NOMO-1 (cell line): Measurements from ENCODE around the gene SHISA9.

Experiments
- DNase-seq, 2 experiments: peaks; one replicate each; lab custom pipeline; 2025; ENCODE audit not compliant: unreplicated experiment in 2 of 2; lab: John Stamatoyannopoulos, UW

The SHISA9 gene

DNA sequence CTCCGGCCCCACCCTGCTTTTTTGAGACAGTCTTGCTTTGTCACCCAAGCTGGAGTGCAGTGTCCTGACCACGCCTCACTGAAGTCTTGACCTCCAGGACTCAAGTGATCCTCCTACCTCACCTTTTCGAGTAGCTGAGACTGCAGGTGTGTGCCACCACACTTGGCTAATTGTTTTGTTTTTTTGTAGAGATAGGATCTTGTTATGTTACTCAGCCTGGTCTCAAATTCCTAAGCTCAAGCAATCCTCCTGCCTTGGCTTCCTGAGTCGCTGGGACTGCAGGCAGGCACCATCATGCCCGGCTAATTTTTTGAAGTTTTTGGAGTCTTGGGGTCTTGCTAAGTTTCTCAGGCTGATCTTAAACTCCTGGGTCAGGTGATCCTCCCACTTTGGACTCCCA, 206.7 kb downstream of the SHISA9 start:
- DNase-seq, result no peak

DNA sequence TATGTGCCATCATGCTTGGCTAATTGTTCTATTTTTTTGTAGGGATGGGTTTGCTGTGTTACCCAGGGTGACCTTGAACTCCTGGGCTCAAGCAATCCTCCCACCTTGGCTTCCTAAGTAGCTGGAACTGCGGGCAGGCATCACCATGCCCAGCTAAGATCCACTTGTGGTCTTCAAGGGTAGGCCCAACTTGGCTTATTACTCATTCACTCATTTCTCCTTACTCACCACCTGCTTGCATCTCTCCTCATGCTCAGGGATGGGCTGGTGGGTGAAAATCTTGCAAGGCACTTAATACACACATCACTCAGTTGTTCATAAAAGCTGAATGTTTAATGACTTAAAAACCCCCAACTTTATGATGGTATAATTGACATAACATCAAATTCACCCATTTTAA, 207.8 kb downstream of the SHISA9 start:
- DNase-seq, result no peak

DNA sequence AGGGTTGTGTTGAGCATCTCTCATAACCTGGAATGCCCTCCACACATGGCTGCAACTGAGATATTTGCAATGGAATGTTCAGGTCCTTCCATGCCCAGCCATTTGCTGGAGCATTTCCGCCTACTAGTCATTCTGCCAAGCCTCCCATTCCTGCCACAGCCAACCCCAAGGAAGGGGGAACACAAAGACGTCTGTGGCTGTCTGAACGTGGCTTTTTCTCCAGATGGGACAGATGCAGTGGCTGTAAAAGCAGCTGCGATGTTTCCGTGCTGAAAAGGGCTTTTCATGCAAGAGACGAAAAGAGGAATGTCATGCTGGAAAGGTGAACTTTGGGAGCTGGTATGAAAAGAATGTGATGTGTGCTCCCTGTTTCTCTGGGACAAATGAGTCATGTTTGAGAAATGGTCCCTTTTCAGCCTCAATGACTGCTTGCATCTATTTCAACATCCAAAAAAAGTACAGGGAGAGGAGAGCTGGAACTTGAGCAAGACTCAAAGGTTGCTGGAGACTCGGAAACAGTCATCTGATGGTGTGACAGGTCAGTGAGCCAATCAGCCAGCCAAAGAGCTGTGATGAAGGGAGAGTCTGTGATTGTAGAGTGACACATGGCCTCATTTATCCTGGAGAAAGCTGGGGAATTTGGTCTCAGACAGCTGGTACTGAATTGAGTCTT, 208.9 kb downstream of the SHISA9 start:
- DNase-seq, result no peak

- no peak for DNase-seq
These were observed 210.3 kb downstream of the SHISA9 start for GRCh38 chr16:13111747-13112146.

GRCh38 chr16:13113741-13114140, 212.3 kb downstream of the SHISA9 start:
- no peak for DNase-seq

GRCh38 chr16:13118091-13118490, 216.7 kb downstream of the SHISA9 start:
- no peak for DNase-seq

DNA sequence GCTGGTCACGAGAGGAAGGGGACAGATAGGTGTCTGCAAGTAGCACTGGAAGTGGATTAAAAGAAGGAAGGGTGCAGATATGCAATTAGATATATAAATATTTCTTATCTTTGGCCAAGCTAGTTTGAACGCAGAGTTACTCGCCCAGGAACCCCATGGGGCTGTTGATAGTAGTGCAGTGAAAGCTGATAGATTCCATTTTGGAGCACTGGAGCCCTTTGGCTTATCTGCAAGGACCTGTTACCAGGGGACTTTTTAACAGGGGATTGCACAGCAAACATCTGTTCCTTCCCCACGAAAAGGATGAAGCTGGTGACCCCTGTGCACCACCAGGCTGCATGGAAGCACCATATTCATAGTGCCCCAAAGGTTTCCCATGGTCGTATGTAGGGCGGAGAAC, 218.7 kb downstream of the SHISA9 start:
- DNase-seq, result no peak

DNA sequence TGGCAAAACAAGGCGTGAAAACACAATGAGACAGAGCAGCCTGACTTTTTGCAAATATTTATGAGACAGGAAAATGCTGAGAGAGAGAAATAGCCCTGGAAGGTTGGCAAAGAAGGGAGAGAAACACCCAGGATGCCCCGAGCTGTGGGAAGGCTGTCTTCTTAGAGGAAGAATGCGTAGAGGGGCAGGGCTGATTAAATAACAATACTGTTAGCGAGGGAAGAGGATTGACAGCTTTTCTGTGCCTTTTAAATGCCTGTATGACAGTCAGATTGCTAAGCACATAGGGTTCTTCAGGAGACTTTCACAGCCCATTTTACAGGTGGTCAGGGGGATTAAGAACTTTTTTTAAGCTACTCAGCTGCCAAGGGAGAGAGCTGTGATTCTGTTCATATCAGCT, 219.2 kb downstream of the SHISA9 start:
- no peak for DNase-seq

DNA sequence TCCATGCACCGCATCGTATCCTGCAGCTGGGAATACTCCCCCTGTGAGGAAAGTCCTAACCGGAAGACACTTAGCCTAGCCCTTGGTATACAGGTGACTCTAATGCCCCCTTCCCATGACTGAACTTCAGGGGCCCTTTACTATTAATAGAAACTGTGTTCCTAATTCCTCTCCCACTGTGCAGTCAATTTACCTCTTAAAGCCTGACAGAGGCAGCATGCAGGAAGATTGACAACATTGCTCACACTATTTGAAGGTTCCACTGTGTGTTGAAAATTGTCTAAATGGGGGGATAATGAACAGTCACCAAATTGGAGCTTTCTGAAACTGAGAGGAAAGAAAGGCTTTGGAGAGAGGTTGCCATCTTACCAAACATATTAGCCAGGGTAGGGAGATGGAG, 222.6 kb downstream of the SHISA9 start:
- DNase-seq, result no peak

- no peak for DNase-seq
These were observed 225.7 kb downstream of the SHISA9 start for GRCh38 chr16:13127144-13127543.

DNA sequence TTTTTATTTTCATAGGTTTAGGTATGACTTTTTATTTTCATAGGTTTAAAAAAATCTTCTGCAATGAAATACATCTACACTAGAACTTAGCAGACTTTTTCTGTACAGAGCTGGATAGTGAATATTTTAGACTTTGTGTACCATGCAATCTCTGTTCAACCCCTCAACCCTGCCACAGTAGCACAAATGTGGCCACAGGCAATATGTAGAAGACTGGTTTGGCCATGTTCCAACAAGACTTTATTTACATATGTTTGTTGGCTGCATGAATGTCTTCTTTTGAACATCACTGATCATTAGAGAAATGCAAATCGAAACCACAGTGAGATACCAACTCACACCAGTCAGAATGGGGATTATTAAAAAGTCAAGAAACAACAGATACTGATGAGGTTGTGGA, 229.2 kb downstream of the SHISA9 start:
- DNase-seq, result no peak

DNA sequence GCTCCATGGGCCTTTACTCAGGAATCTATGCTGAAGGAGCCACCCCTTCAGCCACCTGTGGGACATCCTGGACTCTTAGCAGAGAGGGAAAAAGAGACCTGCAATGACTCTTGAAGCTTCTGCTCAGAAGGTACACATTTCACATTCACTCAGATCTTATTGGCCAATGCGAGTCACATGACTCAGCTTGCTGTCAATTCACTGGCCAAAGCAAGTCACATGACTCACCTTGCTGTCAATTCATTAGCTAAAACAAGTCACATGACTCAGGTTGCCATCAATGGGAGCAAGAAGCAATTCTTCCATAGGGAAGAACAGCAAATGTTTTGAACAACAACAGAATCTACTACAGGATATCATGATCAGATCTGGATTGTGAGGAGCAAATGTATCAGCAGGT, 233.4 kb downstream of the SHISA9 start:
- no peak for DNase-seq

DNA sequence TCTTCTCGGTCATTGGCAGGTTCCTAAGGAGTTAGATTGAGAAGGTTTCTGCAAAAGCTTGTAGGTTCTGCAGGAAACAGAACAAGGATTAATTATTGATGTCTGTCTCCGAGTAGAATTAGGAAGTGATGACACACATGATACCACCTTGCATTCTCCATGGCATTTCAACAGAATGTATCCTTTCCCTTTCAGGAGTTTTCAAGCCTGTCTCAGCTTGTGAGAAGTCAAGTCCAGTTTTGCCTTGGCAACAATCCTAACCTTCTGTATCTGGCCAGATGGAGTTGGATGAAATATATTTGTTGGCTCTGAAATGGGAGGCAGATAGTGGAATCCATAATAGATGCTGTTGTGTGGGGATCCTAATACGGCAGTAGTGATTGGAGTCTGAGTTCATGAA, 235.5 kb downstream of the SHISA9 start:
- no peak for DNase-seq

GRCh38 chr16:13138528-13138927, 237.1 kb downstream of the SHISA9 start:
- DNase-seq, result no peak

DNA sequence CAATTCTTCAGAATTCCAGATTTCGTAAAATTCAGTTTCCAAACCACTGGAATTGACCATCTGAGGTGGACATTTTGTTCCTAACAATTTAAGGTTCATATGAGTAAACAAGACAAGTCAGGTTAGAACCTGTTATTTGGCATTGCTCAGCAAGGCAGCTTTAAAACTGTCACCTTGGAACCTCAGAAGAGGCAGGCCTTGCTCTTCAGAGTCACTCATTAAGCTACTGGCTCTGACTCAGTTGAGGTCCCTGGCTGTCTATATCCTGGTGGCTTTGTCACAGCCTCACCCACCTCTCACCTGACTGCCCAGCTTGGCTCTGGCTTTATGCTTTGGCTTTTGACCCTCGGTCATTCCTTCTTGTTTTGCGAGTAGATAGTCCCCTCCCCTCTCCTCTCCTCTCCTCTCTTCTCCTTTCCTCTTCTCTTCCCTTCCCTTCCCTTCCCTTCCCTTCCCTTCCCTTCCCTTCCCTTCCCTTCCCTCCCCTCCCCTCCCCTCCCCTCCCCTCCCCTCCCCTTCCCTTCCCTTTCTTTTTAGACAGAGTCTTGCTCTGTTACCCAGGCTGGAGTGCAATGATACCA, 238.4 kb downstream of the SHISA9 start:
- no peak for DNase-seq

GRCh38 chr16:13143551-13143950, 242.2 kb downstream of the SHISA9 start:
- DNase-seq, result no peak

- no peak for DNase-seq
These were observed 245.4 kb downstream of the SHISA9 start for GRCh38 chr16:13146829-13147228.

GRCh38 chr16:13148294-13148693, 246.9 kb downstream of the SHISA9 start:
- DNase-seq, result no peak

GRCh38 chr16:13148836-13149235, 247.4 kb downstream of the SHISA9 start:
- no peak for DNase-seq

GRCh38 chr16:13150181-13150885, 248.9 kb downstream of the SHISA9 start:
- no peak for DNase-seq

DNA sequence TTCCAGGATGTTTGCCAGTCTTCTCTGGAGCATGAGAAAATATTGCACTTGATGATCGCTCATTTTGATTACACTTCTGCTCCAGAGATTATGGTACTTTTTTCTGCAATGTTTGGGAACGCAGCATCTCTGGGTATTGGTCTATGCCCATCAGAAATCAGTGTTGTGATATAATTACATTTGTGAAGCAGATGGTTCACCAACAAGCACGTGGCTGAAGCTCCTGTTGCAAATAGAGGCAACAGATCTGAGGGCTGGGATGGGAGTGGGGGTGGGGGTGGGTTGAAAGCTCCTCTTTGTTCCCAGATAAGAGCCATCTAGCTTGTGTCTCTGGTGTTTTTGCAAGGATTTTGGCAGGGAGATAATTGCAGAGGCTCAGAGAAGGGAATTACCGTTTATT, 252.3 kb downstream of the SHISA9 start:
- no peak for DNase-seq

DNA sequence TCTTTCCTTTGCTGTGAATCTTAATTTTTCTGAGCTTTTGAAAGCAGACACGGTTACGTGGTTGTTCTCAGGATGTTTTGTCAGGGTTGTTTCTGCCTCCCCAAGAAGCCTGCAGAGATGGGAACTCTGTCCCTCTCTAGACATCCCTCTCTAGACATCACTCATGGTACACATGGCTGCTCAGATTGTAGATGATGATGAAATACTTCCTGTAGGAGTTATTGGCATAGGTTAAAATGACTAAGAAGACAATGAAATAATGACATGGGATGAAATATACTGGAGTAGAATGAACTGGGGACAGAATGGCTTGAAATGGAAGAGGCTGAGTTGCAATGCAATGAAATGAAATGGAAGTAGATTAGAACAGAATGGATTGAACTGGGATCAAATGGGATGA, 253.4 kb downstream of the SHISA9 start:
- no peak for DNase-seq
